Neuronal stem cell (in vitro differentiated cells): ENCODE measurements around the gene CILP2.

ENCODE experiments used
- DNase-seq: peaks from one replicate; pipeline ENCODE4 v3.0.0-alpha.2; 2013; ENCODE audit warnings: low spot score
- H2AFZ ChIP-seq: one replicate; pipeline ENCODE4 v1.6.1; 2013; ENCODE audit warnings: mild to moderate bottlenecking, low read length, inconsistent platforms
- H2AK5ac ChIP-seq: 2 replicates; pipeline ENCODE4 v1.6.1; 2013; ENCODE audit warnings: low read depth, mild to moderate bottlenecking, inconsistent platforms, low read length, moderate library complexity, mixed read lengths
- H2BK120ac ChIP-seq: 2 replicates; pipeline ENCODE4 v1.6.1; 2013; ENCODE audit warnings: low read depth, mild to moderate bottlenecking, inconsistent platforms, low read length, moderate library complexity, mixed read lengths
- H2BK12ac ChIP-seq: one replicate; pipeline ENCODE4 v1.6.1; 2013; ENCODE audit warnings: low read length, inconsistent platforms
- H2BK15ac ChIP-seq: 2 replicates; pipeline ENCODE4 v1.6.1; 2013; ENCODE audit warnings: mild to moderate bottlenecking, low read length, inconsistent platforms, mixed read lengths
- H2BK5ac ChIP-seq: one replicate; pipeline ENCODE4 v1.6.1; 2013; ENCODE audit warnings: inconsistent platforms, mild to moderate bottlenecking, low read length, moderate library complexity
- H3K14ac ChIP-seq: one replicate; pipeline ENCODE4 v1.6.1; 2013; ENCODE audit warnings: low read length, inconsistent platforms
- H3K18ac ChIP-seq: 2 replicates; pipeline ENCODE4 v1.6.1; 2013; ENCODE audit warnings: low read length, inconsistent platforms
- H3K23ac ChIP-seq: 2 replicates; pipeline ENCODE4 v1.6.1; 2013; ENCODE audit warnings: low read depth, mild to moderate bottlenecking, mixed read lengths, low read length, inconsistent platforms; ENCODE audit not compliant: poor library complexity
- H3K27ac ChIP-seq: replicated peaks from 3 replicates; pipeline ENCODE4 v1.5.1; 2013; ENCODE audit warnings: low read length, inconsistent platforms
- H3K27me3 ChIP-seq, 3 experiments: 2 replicates each; pipeline ENCODE4 v1.6.1; 2013; ENCODE audit warnings: low read length in 3 of 3, mild to moderate bottlenecking in 2 of 3, inconsistent platforms in 1 of 3, low read depth in 1 of 3, mixed read lengths in 1 of 3, moderate library complexity in 1 of 3; ENCODE audit not compliant: control insufficient read depth in 3 of 3, insufficient read depth in 3 of 3
- H3K36me3 ChIP-seq, 2 donors: replicated peaks in 1 of 2; 2 replicates each; pipeline ENCODE4 v1.6.1; 2013; ENCODE audit warnings: low read length in 2 of 2; ENCODE audit not compliant: control insufficient read depth in 2 of 2, insufficient read depth in 2 of 2
- H3K4ac ChIP-seq: 2 replicates; pipeline ENCODE4 v1.6.1; 2013; ENCODE audit warnings: inconsistent platforms, mild to moderate bottlenecking, low read length, moderate library complexity
- H3K4me1 ChIP-seq, 2 donors: 1 replicate in 1 of 2; 2 replicates in 1 of 2; pipeline ENCODE4 v1.6.1; 2013; ENCODE audit warnings: low read length in 2 of 2, low read depth in 1 of 2; ENCODE audit not compliant: control insufficient read depth in 2 of 2, insufficient read depth in 1 of 2
- H3K4me2 ChIP-seq: one replicate; pipeline ENCODE4 v1.6.1; 2013; ENCODE audit warnings: mild to moderate bottlenecking, low read length, inconsistent platforms; ENCODE audit not compliant: insufficient read depth, poor library complexity, severe bottlenecking
- H3K4me3 ChIP-seq, 2 donors: 2 replicates each; pipeline ENCODE4 v1.5.1; 2013; ENCODE audit warnings: low read length in 2 of 2, mild to moderate bottlenecking in 2 of 2, inconsistent platforms in 1 of 2, moderate library complexity in 1 of 2
- H3K79me1 ChIP-seq: one replicate; pipeline ENCODE4 v1.6.1; 2013; ENCODE audit warnings: low read depth, mild to moderate bottlenecking, inconsistent platforms, low read length, moderate library complexity
- H3K9ac ChIP-seq: one replicate; pipeline ENCODE4 v1.6.1; 2013; ENCODE audit warnings: mild to moderate bottlenecking, low read depth, low read length, inconsistent platforms; ENCODE audit not compliant: poor library complexity
- H3K9me3 ChIP-seq, 2 donors: replicated peaks in 1 of 2; 2 replicates each; pipeline versions ENCODE3 to v1.6.1; 2013; ENCODE audit warnings: low read length in 2 of 2, mild to moderate bottlenecking in 2 of 2, inconsistent platforms in 1 of 2, low read depth in 1 of 2, mixed read lengths in 1 of 2, moderate library complexity in 1 of 2; ENCODE audit not compliant: control insufficient read depth in 2 of 2, insufficient read depth in 1 of 2
- H4K8ac ChIP-seq: one replicate; pipeline ENCODE4 v1.6.1; 2013; ENCODE audit warnings: low read depth, mild to moderate bottlenecking, inconsistent platforms, low read length, moderate library complexity
- H4K91ac ChIP-seq: one replicate; pipeline ENCODE4 v1.6.1; 2013; ENCODE audit warnings: low read length, low read depth, mild to moderate bottlenecking, inconsistent platforms; ENCODE audit not compliant: poor library complexity
- WGBS, 2 donors: extraction: QIAGEN DNeasy Blood & Tissue Kit; methylation state at CpG; one replicate each; pipeline ENCODE4 v1.1.7; 2013; ENCODE audit warnings: missing lambda C conversion rate in 2 of 2, mixed read lengths in 1 of 2; ENCODE audit not compliant: insufficient read length in 2 of 2, insufficient replicate concordance in 1 of 2; ENCODE audit errors: extremely low coverage in 2 of 2; 5-methylcytosine and 5-hydroxymethylcytosine counted together

CILP2 gene

DNA sequence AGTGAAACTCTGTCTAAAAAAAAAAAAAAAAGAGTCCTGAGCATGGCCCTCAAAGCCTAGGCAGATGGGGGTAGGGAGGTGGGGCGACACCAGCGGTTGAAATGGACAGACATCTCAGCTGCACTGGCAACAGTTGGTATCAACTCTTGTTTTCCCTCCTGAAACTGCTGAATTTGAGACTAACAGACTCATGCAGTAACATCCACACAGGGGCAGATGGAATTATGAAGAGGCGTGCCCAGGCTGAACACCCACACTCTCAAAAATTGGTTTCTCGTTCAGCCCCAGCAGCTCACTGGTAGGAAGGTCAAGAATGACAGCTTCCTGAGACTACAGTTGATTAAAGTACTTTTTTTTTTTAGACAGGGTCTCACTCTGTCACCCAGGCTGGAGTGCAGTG, 56.3 kb downstream of the CILP2 start:
- Histone ChIP-seq H3K23ac (no peak overlapping the region), H2AFZ (no peak overlapping the region), H3K27me3 (no peaks in the 10 kb centered on the region), H3K36me3 (peaks cover 3 to 11% of the 10 kb centered on the region in 2 donors), H2BK15ac (no peak overlapping the region), H2BK12ac (no peak overlapping the region), H3K4ac (no peak overlapping the region), H2BK120ac (no peak overlapping the region), H3K4me2 (no peak overlapping the region), H2AK5ac (no peak overlapping the region), H2BK5ac (no peak overlapping the region), H4K8ac (no peak overlapping the region), H3K4me3 (no peak overlapping the region), H4K91ac (no peak overlapping the region), H3K4me1 (peaks cover 6% of the 10 kb centered on the region in 2 donors), H3K27ac (no peak overlapping the region), H3K79me1 (no peaks in the 10 kb centered on the region), H3K14ac (no peak overlapping the region), H3K18ac (no peak overlapping the region), H3K9me3 (no peaks in the 10 kb centered on the region), H3K9ac (no peak overlapping the region)
- DNase-seq = no peak
- WGBS, 2 donors = no CpG with 5 or more reads among the region's 4 CpGs

DNA sequence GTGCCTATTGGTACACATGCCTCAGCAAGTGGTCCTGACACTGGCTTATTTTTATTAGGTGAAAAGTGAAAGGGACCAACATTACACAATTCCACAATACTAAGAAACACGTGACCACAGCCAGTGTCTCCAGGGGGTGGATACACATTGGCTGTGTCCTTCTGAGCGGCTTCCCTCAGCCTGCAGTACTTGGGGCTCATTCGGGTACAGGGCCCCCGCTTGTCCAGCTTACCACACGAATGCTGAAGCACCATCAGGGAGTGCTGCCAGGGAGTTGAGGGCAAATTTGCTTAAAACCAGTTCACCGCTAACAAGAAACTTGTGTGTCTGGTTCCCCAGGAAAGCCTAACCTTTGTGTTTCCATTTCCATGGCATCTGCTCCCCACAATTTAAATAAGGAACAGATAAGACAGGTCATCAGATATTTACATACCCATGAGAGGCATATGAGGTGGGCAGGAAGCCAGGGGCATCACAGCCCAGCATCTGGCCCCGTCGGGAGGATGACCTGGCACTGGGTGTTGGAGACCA, 57.2 kb downstream of the CILP2 start:
- no peak overlapping the region for H2AK5ac ChIP-seq
- H2BK5ac ChIP-seq = no peak overlapping the region
- H2AFZ ChIP-seq = no peak overlapping the region
- no peak overlapping the region for H3K4ac ChIP-seq
- H3K79me1 ChIP-seq = no peaks in the 10 kb centered on the region
- H3K4me3 ChIP-seq = no peak overlapping the region
- H3K4me1 ChIP-seq = peaks cover 6% of the 10 kb centered on the region in 2 donors
- H3K23ac ChIP-seq = no peak overlapping the region
- no peak overlapping the region for H3K9ac ChIP-seq
- H2BK12ac ChIP-seq = no peak overlapping the region
- no peak overlapping the region for H3K4me2 ChIP-seq
- H2BK15ac ChIP-seq = no peak overlapping the region
- H4K8ac ChIP-seq = no peak overlapping the region
- no peak overlapping the region for H3K18ac ChIP-seq
- H4K91ac ChIP-seq = no peak overlapping the region
- H3K27ac ChIP-seq = no peak overlapping the region
- H3K36me3 ChIP-seq = peaks cover 3 to 11% of the 10 kb centered on the region in 2 donors
- no peaks in the 10 kb centered on the region for H3K27me3 ChIP-seq
- H3K9me3 ChIP-seq = no peaks in the 10 kb centered on the region
- no peak for DNase-seq
- no CpG with 5 or more reads among the region's 8 CpGs for WGBS, 2 donors
- H2BK120ac ChIP-seq = no peak overlapping the region
- H3K14ac ChIP-seq = no peak overlapping the region
